ENCODE results near the gene DSN1.

DNA sequence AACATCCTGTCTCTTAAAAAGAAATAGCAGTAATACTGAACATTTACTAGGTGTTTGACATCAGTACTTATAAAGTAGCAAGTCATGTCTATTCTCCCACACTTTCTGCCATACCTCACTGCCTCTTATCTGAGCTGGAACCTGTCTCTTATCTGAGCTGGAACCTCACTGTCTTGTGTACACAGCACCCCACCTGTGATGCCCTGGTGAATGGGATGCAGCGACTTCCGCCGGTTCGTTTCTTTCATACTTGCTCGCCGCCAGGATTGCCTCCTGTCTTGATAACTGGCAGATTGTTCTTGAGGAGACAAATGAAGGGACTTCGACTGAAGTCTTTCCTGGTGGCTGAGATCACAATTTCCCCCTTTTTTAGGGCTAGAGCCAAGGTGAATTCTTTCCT, 2.9 kb downstream of the DSN1 start:
- TF ChIP-seq, protein P1, sequence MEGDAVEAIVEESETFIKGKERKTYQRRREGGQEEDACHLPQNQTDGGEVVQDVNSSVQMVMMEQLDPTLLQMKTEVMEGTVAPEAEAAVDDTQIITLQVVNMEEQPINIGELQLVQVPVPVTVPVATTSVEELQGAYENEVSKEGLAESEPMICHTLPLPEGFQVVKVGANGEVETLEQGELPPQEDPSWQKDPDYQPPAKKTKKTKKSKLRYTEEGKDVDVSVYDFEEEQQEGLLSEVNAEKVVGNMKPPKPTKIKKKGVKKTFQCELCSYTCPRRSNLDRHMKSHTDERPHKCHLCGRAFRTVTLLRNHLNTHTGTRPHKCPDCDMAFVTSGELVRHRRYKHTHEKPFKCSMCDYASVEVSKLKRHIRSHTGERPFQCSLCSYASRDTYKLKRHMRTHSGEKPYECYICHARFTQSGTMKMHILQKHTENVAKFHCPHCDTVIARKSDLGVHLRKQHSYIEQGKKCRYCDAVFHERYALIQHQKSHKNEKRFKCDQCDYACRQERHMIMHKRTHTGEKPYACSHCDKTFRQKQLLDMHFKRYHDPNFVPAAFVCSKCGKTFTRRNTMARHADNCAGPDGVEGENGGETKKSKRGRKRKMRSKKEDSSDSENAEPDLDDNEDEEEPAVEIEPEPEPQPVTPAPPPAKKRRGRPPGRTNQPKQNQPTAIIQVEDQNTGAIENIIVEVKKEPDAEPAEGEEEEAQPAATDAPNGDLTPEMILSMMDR (IDR thresholded peaks at IDR 0.05), result no peak
- TF ChIP-seq ZFX (IDR thresholded peaks at IDR 0.05; ENCODE audit: borderline replicate concordance), result no peak

Measured in 22Rv1 (cell line).